ENCODE measurements around the gene MRPL10. TPM values are rescaled to one million over a fixed set of nuclear protein-coding genes. Genes with fewer than 3 reads are reported as not detected.

Gene MRPL10
- 43.6 and 46.2 TPM in 2 replicates for polyA plus RNA-seq (2013)

GRCh38 chr17:47831003-47831933 lies at the start of gene MRPL10, which contains the start of gene LRRC46:
Gene MRPL10 (minus strand): TSS chr17:47831541. CDS start chr17:47831511, 30 bp downstream.
Gene LRRC46 (plus strand): TSS chr17:47831670. CDS start chr17:47831990, 320 bp downstream.
- peak within 1 kb of the TSS; percentile 96 for H3K9ac ChIP-seq (ENCODE audit: low read length)
- peak within 1 kb of the TSS; percentile 11 for H2AK5ac ChIP-seq (ENCODE audit: low read length)
- H3K4me3 ChIP-seq (ENCODE audit: low read depth, low read length): peak within 1 kb of the TSS; percentile 96
- DNase-seq: peak; percentile 81 to 86
- H4K12ac ChIP-seq (ENCODE audit: low read depth, low read length): peak within 1 kb of the TSS; percentile 71
- peak within 1 kb of the TSS; percentile 80 for H3K18ac ChIP-seq (ENCODE audit: low read length)
- H3K27ac ChIP-seq (ENCODE audit: low read depth, low read length): no peak within 1 kb of the TSS
- H4K8ac ChIP-seq (ENCODE audit: low read depth, low read length): peak within 1 kb of the TSS; percentile 92
- H3K23ac ChIP-seq (ENCODE audit: low read length): no peak within 1 kb of the TSS
- H3K27me3 ChIP-seq (ENCODE audit: insufficient read depth, low read length): no peaks in the 10 kb centered on the region
- no peak within 1 kb of the TSS for H2BK12ac ChIP-seq (ENCODE audit: low read length)
- peak within 1 kb of the TSS; percentile 73 for H3K14ac ChIP-seq (ENCODE audit: low read length)
- peak within 1 kb of the TSS; percentile 80 for H2AFZ ChIP-seq (ENCODE audit: insufficient read depth, low read length, poor library complexity)
- H3K4me2 ChIP-seq (ENCODE audit: low read length): peak within 1 kb of the TSS; percentile 69
- H3K36me3 ChIP-seq (ENCODE audit: control insufficient read depth in 1 of 2, insufficient read depth in 2 of 2, low read length in 2 of 2): peaks cover 23 to 27% of the 10 kb centered on the region in 2 experiments
- H3K79me2 ChIP-seq (ENCODE audit: control insufficient read depth, insufficient read depth, low read length, poor library complexity): no peaks in the 10 kb centered on the region
- peak within 1 kb of the TSS; percentile 47 for H4K91ac ChIP-seq (ENCODE audit: low read depth, low read length)
- H3K4ac ChIP-seq (ENCODE audit: low read depth, low read length): peak within 1 kb of the TSS; percentile 35
- no peaks in the 10 kb centered on the region for H3K9me3 ChIP-seq (ENCODE audit: insufficient read depth, low read depth, low read length)
- no CpG with 5 or more reads among the region's 42 CpGs for WGBS (ENCODE audit: extremely low coverage, insufficient coverage, insufficient read length)
- H2BK120ac ChIP-seq (ENCODE audit: insufficient read depth, low read length, poor library complexity): peak within 1 kb of the TSS; percentile 49
- H2BK5ac ChIP-seq (ENCODE audit: low read depth, low read length, poor library complexity): no peak within 1 kb of the TSS
- H3K4me1 ChIP-seq (ENCODE audit: control insufficient read depth in 1 of 2, insufficient read depth in 2 of 2, low read length in 2 of 2): peaks cover 8% of the 10 kb centered on the region in 2 experiments
- peaks cover 3% of the 10 kb centered on the region for H3K79me1 ChIP-seq (ENCODE audit: low read length)

DNA sequence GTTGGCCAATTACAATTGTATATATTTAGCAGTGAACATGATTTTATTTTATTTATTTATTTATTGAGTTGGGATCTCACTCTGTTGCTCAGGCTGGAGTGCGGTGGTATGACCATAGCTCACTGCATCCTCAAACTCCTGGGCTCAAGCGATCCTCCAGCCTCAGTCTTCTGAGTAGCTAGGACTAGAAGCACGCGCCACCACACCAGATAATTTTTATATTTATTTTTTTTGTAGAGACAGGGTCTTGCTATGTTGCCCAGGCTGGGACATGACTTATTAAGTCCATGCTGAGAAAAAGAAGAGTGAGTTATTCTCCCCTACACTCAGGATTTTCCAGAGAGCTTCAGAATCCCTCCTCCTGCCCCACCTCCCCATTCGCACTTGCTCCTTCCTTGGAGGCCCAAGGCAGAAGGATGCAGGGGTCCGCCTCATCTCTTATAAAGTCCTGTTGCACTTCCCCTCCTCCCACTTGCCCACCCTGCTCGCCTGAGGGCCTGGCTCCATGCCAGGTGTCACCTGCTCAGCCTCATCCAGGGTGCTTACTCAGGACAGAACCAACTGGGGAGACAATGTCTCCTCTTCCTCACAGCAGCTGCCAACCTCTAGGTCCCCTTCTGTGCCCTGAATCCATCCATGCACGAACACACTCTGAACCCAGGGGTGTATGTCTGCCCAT lies 48.6 kb upstream of the MRPL10 start:
- DNase-seq: no peak
- H2AK5ac ChIP-seq (ENCODE audit: low read length): peak overlapping the region; percentile 11
- peak overlapping the region; percentile 30 for H2BK12ac ChIP-seq (ENCODE audit: low read length)
- no peaks in the 10 kb centered on the region for H3K36me3 ChIP-seq (ENCODE audit: control insufficient read depth in 1 of 2, insufficient read depth in 2 of 2, low read length in 2 of 2)
- no peak overlapping the region for H3K23ac ChIP-seq (ENCODE audit: low read length)
- no peak overlapping the region for H4K91ac ChIP-seq (ENCODE audit: low read depth, low read length)
- H3K27ac ChIP-seq (ENCODE audit: low read depth, low read length): no peak overlapping the region
- H2BK5ac ChIP-seq (ENCODE audit: low read depth, low read length, poor library complexity): no peak overlapping the region
- no peak overlapping the region for H3K9ac ChIP-seq (ENCODE audit: low read length)
- no peak overlapping the region for H3K4ac ChIP-seq (ENCODE audit: low read depth, low read length)
- H3K14ac ChIP-seq (ENCODE audit: low read length): no peak overlapping the region
- H3K9me3 ChIP-seq (ENCODE audit: insufficient read depth, low read depth, low read length): peaks cover 3% of the 10 kb centered on the region
- H2BK120ac ChIP-seq (ENCODE audit: insufficient read depth, low read length, poor library complexity): no peak overlapping the region
- H3K4me2 ChIP-seq (ENCODE audit: low read length): no peak overlapping the region
- no peak overlapping the region for H3K18ac ChIP-seq (ENCODE audit: low read length)
- no peaks in the 10 kb centered on the region for H3K27me3 ChIP-seq (ENCODE audit: insufficient read depth, low read length)
- no peak overlapping the region for H4K12ac ChIP-seq (ENCODE audit: low read depth, low read length)
- peaks cover 30 to 38% of the 10 kb centered on the region in 2 experiments for H3K4me1 ChIP-seq (ENCODE audit: control insufficient read depth in 1 of 2, insufficient read depth in 2 of 2, low read length in 2 of 2)
- H3K79me1 ChIP-seq (ENCODE audit: low read length): peaks cover 28% of the 10 kb centered on the region
- no peak overlapping the region for H2AFZ ChIP-seq (ENCODE audit: insufficient read depth, low read length, poor library complexity)
- no peak overlapping the region for H3K4me3 ChIP-seq (ENCODE audit: low read depth, low read length)
- H4K8ac ChIP-seq (ENCODE audit: low read depth, low read length): no peak overlapping the region
- peaks cover 4% of the 10 kb centered on the region for H3K79me2 ChIP-seq (ENCODE audit: control insufficient read depth, insufficient read depth, low read length, poor library complexity)
- no CpG with 5 or more reads among the region's 8 CpGs for WGBS (ENCODE audit: extremely low coverage, insufficient coverage, insufficient read length)

DNA sequence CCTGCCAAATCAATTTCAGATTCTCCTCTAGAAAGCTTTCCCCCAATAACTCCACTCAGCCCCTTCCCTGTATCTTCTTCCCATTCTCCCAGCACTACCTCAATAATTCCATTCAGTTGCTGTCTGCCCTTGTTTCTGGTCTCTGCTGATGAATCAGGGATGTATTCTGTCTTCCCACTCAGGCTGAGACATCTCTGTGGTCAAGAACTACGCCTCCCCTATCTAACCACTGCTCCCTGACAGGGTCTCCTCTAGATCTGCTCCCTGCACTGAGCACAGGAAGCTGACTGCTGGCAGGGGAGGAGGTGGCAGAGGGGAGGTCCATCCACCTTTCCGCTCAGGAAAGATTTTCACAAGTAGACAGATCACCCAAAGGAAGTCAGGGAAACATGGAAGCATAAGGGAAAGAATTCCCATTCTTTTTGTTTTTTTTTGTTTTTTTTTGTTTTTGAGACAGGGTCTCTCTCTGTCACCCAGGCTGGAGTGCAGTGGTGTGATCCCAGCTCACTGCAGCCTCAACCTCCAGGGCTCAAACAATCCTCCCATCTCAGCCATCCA lies 47.8 kb upstream of the MRPL10 start:
- no CpG with 5 or more reads among the region's 2 CpGs for WGBS (ENCODE audit: extremely low coverage, insufficient coverage, insufficient read length)
- Histone ChIP-seq H2AK5ac (ENCODE audit: low read length) (no peak overlapping the region), H3K4me1 (ENCODE audit: control insufficient read depth in 1 of 2, insufficient read depth in 2 of 2, low read length in 2 of 2) (peaks cover 27 to 30% of the 10 kb centered on the region in 2 experiments)

More for the DNA sequence above, 47.8 kb upstream of the MRPL10 start:
- H3K14ac ChIP-seq (ENCODE audit: low read length): no peak overlapping the region
- H3K9me3 ChIP-seq (ENCODE audit: insufficient read depth, low read depth, low read length): peaks cover 3% of the 10 kb centered on the region
- H2BK120ac ChIP-seq (ENCODE audit: insufficient read depth, low read length, poor library complexity): no peak overlapping the region
- no peak overlapping the region for H3K23ac ChIP-seq (ENCODE audit: low read length)
- H3K79me1 ChIP-seq (ENCODE audit: low read length): peaks cover 24% of the 10 kb centered on the region
- no peak overlapping the region for H3K4me3 ChIP-seq (ENCODE audit: low read depth, low read length)
- no peak overlapping the region for H3K9ac ChIP-seq (ENCODE audit: low read length)
- H4K12ac ChIP-seq (ENCODE audit: low read depth, low read length): no peak overlapping the region
- no peak overlapping the region for H2AFZ ChIP-seq (ENCODE audit: insufficient read depth, low read length, poor library complexity)
- H3K4me2 ChIP-seq (ENCODE audit: low read length): no peak overlapping the region
- H3K4ac ChIP-seq (ENCODE audit: low read depth, low read length): no peak overlapping the region
- no peak for DNase-seq
- H2BK12ac ChIP-seq (ENCODE audit: low read length): no peak overlapping the region
- H3K79me2 ChIP-seq (ENCODE audit: control insufficient read depth, insufficient read depth, low read length, poor library complexity): peaks cover 2% of the 10 kb centered on the region
- H2BK5ac ChIP-seq (ENCODE audit: low read depth, low read length, poor library complexity): no peak overlapping the region
- H4K91ac ChIP-seq (ENCODE audit: low read depth, low read length): no peak overlapping the region
- no peak overlapping the region for H3K18ac ChIP-seq (ENCODE audit: low read length)
- no peak overlapping the region for H4K8ac ChIP-seq (ENCODE audit: low read depth, low read length)
- no peaks in the 10 kb centered on the region for H3K36me3 ChIP-seq (ENCODE audit: control insufficient read depth in 1 of 2, insufficient read depth in 2 of 2, low read length in 2 of 2)
- H3K27ac ChIP-seq (ENCODE audit: low read depth, low read length): no peak overlapping the region
- no peaks in the 10 kb centered on the region for H3K27me3 ChIP-seq (ENCODE audit: insufficient read depth, low read length)

Measured in trophoblast cell (in vitro differentiated cells and primary cell).